ENCODE results near the gene CPLX3. TPM values are rescaled to one million over a fixed set of nuclear protein-coding genes. Genes with fewer than 3 reads are reported as not detected.

The CPLX3 gene
- total RNA-seq, 1 donor from 2014 or later: not detected

DNA sequence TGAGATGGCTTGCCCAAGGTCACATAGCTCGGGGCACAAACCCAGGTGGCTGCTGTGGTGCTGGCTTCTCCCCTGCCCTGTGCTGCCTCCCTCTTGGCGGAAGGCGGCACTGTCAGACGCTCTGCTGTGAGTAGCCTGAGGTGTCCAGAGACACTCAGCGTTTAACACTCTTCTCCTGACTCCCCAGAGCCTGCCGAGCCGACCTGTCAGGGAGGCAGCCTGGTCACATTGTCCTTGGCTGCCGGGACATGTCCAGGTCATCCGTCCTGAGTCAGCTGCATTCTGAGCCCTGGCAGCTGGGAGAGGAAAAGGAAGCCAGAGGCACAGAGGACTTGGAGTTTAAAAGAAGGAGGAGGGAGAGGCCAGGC is 9.1 kb upstream of the CPLX3 start:
- Mint-ChIP-seq H3K4me3 (no peak overlapping the region), H3K27me3 (ENCODE audit: low read depth) (peaks cover 7% of the 10 kb centered on the region), H3K36me3 (ENCODE audit: low read depth) (no peaks in the 10 kb centered on the region), H3K27ac (ENCODE audit: unreplicated experiment) (no peak overlapping the region), H3K4me1 (peaks cover 16% of the 10 kb centered on the region), H3K9me3 (no peaks in the 10 kb centered on the region)
- TF ChIP-seq, protein P1, sequence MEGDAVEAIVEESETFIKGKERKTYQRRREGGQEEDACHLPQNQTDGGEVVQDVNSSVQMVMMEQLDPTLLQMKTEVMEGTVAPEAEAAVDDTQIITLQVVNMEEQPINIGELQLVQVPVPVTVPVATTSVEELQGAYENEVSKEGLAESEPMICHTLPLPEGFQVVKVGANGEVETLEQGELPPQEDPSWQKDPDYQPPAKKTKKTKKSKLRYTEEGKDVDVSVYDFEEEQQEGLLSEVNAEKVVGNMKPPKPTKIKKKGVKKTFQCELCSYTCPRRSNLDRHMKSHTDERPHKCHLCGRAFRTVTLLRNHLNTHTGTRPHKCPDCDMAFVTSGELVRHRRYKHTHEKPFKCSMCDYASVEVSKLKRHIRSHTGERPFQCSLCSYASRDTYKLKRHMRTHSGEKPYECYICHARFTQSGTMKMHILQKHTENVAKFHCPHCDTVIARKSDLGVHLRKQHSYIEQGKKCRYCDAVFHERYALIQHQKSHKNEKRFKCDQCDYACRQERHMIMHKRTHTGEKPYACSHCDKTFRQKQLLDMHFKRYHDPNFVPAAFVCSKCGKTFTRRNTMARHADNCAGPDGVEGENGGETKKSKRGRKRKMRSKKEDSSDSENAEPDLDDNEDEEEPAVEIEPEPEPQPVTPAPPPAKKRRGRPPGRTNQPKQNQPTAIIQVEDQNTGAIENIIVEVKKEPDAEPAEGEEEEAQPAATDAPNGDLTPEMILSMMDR (conservative IDR thresholded peaks at IDR 0.05): peak; percentile 54
- DNase-seq (ENCODE audit: low read depth, low spot score): no peak

DNA sequence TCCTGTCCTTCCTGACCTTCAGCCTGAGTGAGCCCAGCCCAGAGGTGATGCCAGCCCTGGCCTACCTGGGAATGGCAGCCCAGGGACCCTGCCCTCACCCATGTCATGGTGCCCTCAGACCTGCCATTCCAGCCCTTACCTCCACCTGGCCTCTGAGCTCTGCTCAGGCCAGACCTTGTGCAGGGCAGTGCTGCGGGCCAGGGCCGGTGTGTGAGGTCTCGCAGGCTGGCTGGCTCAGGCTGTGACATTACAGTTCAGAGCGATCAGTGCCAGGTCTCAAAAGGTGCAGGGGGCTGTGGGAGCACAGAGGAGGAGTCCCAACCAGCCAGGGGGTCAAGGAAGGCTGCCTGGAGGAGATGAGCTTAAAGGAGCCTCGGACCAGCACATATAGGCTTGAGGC is 6.4 kb upstream of the CPLX3 start:
- no peak overlapping the region for H3K27ac Mint-ChIP-seq (ENCODE audit: unreplicated experiment)
- TF ChIP-seq, protein P1 (conservative IDR thresholded peaks at IDR 0.05): no peak
- no peaks in the 10 kb centered on the region for H3K9me3 Mint-ChIP-seq
- H3K4me1 Mint-ChIP-seq: peaks cover 16% of the 10 kb centered on the region
- DNase-seq (ENCODE audit: low read depth, low spot score): no peak
- H3K27me3 Mint-ChIP-seq (ENCODE audit: low read depth): peaks cover 25% of the 10 kb centered on the region
- H3K36me3 Mint-ChIP-seq (ENCODE audit: low read depth): no peaks in the 10 kb centered on the region
- no peak overlapping the region for H3K4me3 Mint-ChIP-seq

DNA sequence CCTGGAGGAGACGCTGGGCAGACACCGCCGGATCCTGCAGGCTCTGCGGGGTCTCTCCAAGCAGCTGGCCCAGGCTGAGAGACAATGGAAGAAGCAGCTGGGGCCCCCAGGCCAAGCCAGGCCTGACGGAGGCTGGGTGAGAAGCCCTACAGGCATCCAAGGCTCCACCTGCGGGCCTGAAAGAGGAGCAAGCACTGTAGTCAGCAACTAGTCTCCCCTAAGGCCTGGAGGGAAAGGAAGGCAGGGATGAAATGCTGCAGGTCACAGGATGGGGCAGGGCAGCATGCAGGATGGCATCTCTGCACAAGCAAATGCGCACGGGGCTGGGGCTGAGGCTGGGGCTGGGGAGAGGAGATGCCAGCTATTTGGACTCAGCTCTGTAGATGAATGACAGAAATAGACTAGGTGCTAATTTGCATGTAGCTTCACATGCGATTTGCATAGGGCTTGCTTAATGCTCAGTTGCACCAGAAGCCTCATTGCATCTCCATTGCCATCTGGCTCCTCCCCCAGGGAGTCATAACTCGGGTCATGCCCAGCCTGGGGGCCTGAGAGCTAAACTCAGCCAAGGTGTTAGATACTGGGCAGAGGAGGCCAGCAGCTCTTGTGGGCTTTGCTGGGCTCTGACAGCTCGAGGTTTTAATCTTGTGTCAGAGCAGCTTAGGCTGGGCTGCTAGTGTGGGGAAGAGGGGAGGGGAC is 5.2 kb upstream of the CPLX3 start:
- H3K9me3 Mint-ChIP-seq: no peaks in the 10 kb centered on the region
- no peaks in the 10 kb centered on the region for H3K36me3 Mint-ChIP-seq (ENCODE audit: low read depth)
- no peak for DNase-seq (ENCODE audit: low read depth, low spot score)
- peaks cover 16% of the 10 kb centered on the region for H3K4me1 Mint-ChIP-seq
- no peak overlapping the region for H3K4me3 Mint-ChIP-seq
- TF ChIP-seq, protein P1 (conservative IDR thresholded peaks at IDR 0.05): no peak
- H3K27me3 Mint-ChIP-seq (ENCODE audit: low read depth): peaks cover 37% of the 10 kb centered on the region
- H3K27ac Mint-ChIP-seq (ENCODE audit: unreplicated experiment): no peak overlapping the region

DNA sequence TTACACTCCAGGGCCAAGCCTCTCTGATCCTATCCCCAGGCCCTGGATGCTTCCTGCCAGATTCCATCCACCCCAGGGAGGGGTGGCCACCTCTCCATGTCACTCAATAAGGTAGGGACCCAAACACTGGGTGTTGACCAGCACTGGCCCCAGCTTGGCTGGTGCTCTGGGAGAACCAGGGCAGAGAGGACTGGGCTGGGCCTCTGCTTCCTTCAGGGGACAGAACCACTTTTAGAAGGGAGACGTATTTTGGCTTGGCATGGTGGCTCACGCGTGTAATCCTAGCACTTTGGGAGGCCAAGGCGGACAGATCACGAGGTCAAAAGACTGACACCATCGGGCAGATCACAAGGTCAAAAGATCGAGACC is 4.7 kb upstream of the CPLX3 start:
- Mint-ChIP-seq H3K4me1 (peaks cover 16% of the 10 kb centered on the region), H3K36me3 (ENCODE audit: low read depth) (no peaks in the 10 kb centered on the region), H3K27ac (ENCODE audit: unreplicated experiment) (no peak overlapping the region), H3K9me3 (no peaks in the 10 kb centered on the region), H3K27me3 (ENCODE audit: low read depth) (peaks cover 41% of the 10 kb centered on the region), H3K4me3 (no peak overlapping the region)
- no peak for DNase-seq (ENCODE audit: low read depth, low spot score)
- TF ChIP-seq, protein P1 (conservative IDR thresholded peaks at IDR 0.05): no peak

DNA sequence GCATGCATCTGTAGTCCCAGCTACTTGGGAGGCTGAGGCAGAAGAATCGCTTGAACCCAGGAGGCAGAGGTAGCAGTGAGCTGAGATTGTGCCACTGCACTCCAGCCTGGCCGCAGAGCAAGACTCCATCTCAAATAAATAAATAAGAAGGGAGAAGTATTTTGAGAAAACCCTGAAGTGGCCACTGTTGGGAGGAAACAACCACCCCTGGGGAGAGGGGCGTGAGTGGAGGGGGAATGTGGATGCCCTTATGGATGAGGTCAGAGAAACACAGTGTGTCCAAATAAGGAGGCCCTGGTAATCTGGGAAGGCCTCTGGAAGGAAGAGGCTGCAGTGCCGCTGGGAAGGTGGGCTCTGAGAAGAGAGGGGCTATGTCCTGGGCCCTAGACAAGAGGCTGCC is 4.2 kb upstream of the CPLX3 start:
- Mint-ChIP-seq H3K9me3 (no peaks in the 10 kb centered on the region), H3K36me3 (ENCODE audit: low read depth) (no peaks in the 10 kb centered on the region), H3K27ac (ENCODE audit: unreplicated experiment) (no peak overlapping the region), H3K27me3 (ENCODE audit: low read depth) (peaks cover 46% of the 10 kb centered on the region), H3K4me1 (peaks cover 13% of the 10 kb centered on the region), H3K4me3 (no peak overlapping the region)
- TF ChIP-seq, protein P1 (conservative IDR thresholded peaks at IDR 0.05): no peak
- no peak for DNase-seq (ENCODE audit: low read depth, low spot score)
